DOHH2 (cell line): ENCODE results near the gene ZNF385C.

Experiments used
- H3F3A ChIP-seq: fragments of 200-600 bp; sonication (generic), shearing (Covaris generic); 2 replicates; pipeline ENCODE4 v1.6.0; 2016; ENCODE audit warnings: antibody characterized with exemption, mild to moderate bottlenecking; ENCODE audit not compliant: control insufficient read depth, insufficient read depth
- H3K27ac ChIP-seq: fragments of 200-600 bp; sonication (generic); 2 replicates; pipeline ENCODE4 v1.5.1; 2014; ENCODE audit warnings: low read depth, mild to moderate bottlenecking, low read length, moderate library complexity
- H3K27me3 ChIP-seq: fragments of 200-600 bp; sonication (generic); 2 replicates; pipeline ENCODE4 v1.6.1; 2014; ENCODE audit warnings: mild to moderate bottlenecking, low read length, mixed read lengths; ENCODE audit not compliant: control insufficient read depth
- H3K36me3 ChIP-seq: fragments of 200-600 bp; sonication (generic); 2 replicates; pipeline ENCODE4 v1.6.1; 2014; ENCODE audit warnings: mild to moderate bottlenecking, low read length, moderate library complexity, mixed read lengths; ENCODE audit not compliant: control insufficient read depth
- H3K4me1 ChIP-seq: fragments of 200-600 bp; sonication (generic); 2 replicates; pipeline ENCODE4 v1.6.1; 2014; ENCODE audit warnings: mild to moderate bottlenecking, low read length, mixed read lengths; ENCODE audit not compliant: control insufficient read depth
- H3K4me2 ChIP-seq: fragments of 200-600 bp; sonication (generic); 2 replicates; pipeline ENCODE4 v1.6.0; 2014; ENCODE audit warnings: mild to moderate bottlenecking, low read length, moderate library complexity
- H3K4me3 ChIP-seq: fragments of 200-600 bp; sonication (generic); 2 replicates; pipeline ENCODE4 v1.5.1; 2014; ENCODE audit warnings: mild to moderate bottlenecking, low read length, mixed read lengths
- H3K79me2 ChIP-seq: fragments of 200-600 bp; sonication (generic); 2 replicates; pipeline ENCODE4 v1.6.1; 2014; ENCODE audit warnings: mild to moderate bottlenecking, low read length, mixed read lengths; ENCODE audit not compliant: control insufficient read depth
- H3K9me2 ChIP-seq: fragments of 200-600 bp; sonication (generic); replicated peaks from 2 replicates; pipeline ENCODE4 v1.6.1; 2014; ENCODE audit warnings: mild to moderate bottlenecking, low read length, mixed read lengths; ENCODE audit not compliant: control insufficient read depth
- H3K9me3 ChIP-seq: fragments of 200-600 bp; sonication (generic); 2 replicates; pipeline ENCODE4 v1.6.1; 2014; ENCODE audit warnings: antibody characterized with exemption, low read length, mixed read lengths; ENCODE audit not compliant: control insufficient read depth, insufficient read depth
- H4K20me1 ChIP-seq: fragments of 200-600 bp; sonication (generic); 2 replicates; pipeline ENCODE4 v1.6.0; 2014; ENCODE audit warnings: low read depth, mild to moderate bottlenecking, antibody characterized with exemption, low read length, moderate library complexity; ENCODE audit not compliant: control insufficient read depth, insufficient read depth
- EZH2phosphoT487 ChIP-seq: fragments of 200-600 bp; sonication (generic); IDR thresholded peaks from 2 replicates; pipeline ENCODE4 v1.6.1; 2017; ENCODE audit warnings: borderline replicate concordance, mild to moderate bottlenecking, antibody characterized with exemption, low read length, moderate library complexity, mixed read lengths
- TF ChIP-seq, protein P1 (sequence below): fragments of 200-600 bp; sonication (generic); IDR thresholded peaks from one replicate; pipeline ENCODE4 v1.5.1; 2014; ENCODE audit warnings: antibody characterized with exemption, mild to moderate bottlenecking, low read depth, low read length; ENCODE audit not compliant: poor library complexity, severe bottlenecking

The ZNF385C gene

DNA sequence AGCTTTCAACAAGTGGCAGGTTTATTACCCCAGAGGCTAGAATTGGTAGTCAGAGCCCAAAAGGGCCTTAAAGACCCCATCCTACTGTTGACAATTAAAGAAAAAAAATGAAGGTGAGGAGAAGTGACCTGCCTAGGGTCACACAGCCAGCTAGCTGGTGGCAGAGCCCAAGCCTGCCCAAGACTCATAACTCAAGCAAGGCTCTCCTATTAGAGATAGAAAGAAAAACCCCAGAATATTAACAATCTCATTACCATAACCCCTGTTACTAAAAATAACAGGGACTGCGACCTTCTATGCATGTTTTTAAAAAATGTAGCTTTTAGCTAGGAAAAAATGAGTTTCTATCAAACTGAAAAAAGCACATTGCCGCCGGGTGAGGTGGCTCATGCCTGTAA, 38.4 kb upstream of the ZNF385C start:
- Histone ChIP-seq H3K4me3 (peak overlapping the region; percentile 30), H3K79me2 (peaks cover 91% of the 10 kb centered on the region), H3K4me1 (peaks cover 68% of the 10 kb centered on the region), H3K9me2 (no peaks in the 10 kb centered on the region), H3K27me3 (no peaks in the 10 kb centered on the region), H3K9me3 (no peaks in the 10 kb centered on the region), H3F3A (peaks cover 24% of the 10 kb centered on the region), H4K20me1 (peaks cover 28% of the 10 kb centered on the region), H3K4me2 (peak overlapping the region; percentile 56), H3K36me3 (peaks cover 45% of the 10 kb centered on the region), H3K27ac (peak overlapping the region; percentile 29)
- TF ChIP-seq, protein P1, sequence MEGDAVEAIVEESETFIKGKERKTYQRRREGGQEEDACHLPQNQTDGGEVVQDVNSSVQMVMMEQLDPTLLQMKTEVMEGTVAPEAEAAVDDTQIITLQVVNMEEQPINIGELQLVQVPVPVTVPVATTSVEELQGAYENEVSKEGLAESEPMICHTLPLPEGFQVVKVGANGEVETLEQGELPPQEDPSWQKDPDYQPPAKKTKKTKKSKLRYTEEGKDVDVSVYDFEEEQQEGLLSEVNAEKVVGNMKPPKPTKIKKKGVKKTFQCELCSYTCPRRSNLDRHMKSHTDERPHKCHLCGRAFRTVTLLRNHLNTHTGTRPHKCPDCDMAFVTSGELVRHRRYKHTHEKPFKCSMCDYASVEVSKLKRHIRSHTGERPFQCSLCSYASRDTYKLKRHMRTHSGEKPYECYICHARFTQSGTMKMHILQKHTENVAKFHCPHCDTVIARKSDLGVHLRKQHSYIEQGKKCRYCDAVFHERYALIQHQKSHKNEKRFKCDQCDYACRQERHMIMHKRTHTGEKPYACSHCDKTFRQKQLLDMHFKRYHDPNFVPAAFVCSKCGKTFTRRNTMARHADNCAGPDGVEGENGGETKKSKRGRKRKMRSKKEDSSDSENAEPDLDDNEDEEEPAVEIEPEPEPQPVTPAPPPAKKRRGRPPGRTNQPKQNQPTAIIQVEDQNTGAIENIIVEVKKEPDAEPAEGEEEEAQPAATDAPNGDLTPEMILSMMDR, result no peak
- TF ChIP-seq EZH2phosphoT487, result no peak

DNA sequence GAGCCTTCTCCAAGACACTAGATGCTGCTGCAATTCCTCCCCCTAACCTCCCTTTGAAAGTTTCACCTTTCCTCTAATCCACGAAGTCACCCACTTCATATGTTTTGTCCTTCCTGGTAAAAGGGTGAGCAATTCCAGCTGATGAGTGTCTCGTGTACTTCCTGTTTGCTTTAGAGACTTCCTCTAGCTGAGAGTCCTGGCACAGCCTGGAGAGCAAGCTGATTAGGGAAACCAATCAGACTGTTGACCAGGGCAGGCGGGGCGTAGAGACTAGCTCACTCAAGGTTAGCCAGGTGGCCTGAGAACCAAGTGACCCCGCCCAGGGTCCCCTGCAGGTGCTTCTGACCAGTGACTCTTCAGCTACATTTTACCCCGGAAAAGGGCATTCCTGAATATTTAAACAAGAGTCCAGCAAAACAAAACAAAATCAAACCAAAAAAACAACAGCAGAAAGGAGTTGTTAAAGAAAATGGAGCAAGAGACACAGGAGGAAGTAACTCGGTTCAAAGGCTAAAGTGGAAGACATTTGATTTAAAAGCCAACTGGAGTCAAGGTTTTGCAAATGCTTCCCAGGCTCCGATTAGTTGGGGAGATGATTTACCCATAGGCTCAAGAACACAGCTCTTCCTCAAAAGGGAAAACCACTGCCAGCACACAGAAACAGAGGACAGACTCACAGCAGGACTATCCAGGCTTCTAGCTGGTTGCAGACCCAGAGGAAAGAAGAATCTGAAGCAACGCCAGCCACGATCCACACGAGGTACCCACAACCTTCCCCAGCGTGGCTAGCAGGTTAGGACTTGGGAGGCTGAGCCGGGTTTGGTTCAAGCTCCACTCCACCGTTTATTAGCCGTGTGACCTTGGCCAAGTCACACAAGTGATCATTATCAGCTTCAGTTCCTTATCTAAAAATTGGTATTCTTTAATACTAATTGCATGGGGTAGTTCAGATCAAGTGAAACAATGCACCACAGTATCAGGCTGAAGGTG, 37.7 kb upstream of the ZNF385C start:
- Histone ChIP-seq H3F3A (peaks cover 24% of the 10 kb centered on the region), H3K27ac (peak overlapping the region; percentile 29), H3K4me1 (peaks cover 73% of the 10 kb centered on the region), H3K9me2 (no peaks in the 10 kb centered on the region), H4K20me1 (peaks cover 28% of the 10 kb centered on the region), H3K4me3 (peak overlapping the region; percentile 30), H3K9me3 (no peaks in the 10 kb centered on the region), H3K79me2 (peaks cover 91% of the 10 kb centered on the region), H3K36me3 (peaks cover 45% of the 10 kb centered on the region), H3K4me2 (peak overlapping the region; percentile 56), H3K27me3 (no peaks in the 10 kb centered on the region)
- TF ChIP-seq EZH2phosphoT487, result no peak
- TF ChIP-seq, protein P1, result no peak

DNA sequence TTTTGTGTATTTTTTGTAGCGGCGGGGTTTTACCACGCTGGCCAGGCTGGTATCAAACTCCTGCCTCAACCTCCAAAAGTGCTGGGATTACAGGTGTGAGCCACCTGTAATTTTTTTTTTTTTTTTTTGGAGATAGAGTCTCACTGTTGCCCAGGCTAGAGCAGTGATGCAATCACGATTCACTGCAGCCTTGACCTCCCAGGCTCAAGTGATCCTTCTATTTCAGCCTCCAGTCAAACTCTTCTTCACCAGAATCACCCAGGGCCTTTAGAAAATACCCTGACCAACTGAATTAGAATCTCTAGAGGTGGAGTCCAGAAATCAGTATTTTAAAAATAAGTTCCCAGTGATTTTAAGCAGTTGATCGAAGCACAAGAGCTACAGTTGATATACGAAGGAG, 36.9 kb upstream of the ZNF385C start:
- no peaks in the 10 kb centered on the region for H3K9me3 ChIP-seq
- H3K4me2 ChIP-seq, result peak overlapping the region; percentile 56
- TF ChIP-seq EZH2phosphoT487, result no peak
- TF ChIP-seq, protein P1, result no peak
- H3F3A ChIP-seq, result peaks cover 24% of the 10 kb centered on the region
- no peaks in the 10 kb centered on the region for H3K27me3 ChIP-seq
- H3K4me1 ChIP-seq, result peaks cover 73% of the 10 kb centered on the region
- H3K36me3 ChIP-seq, result peaks cover 51% of the 10 kb centered on the region
- peaks cover 89% of the 10 kb centered on the region for H3K79me2 ChIP-seq
- peaks cover 28% of the 10 kb centered on the region for H4K20me1 ChIP-seq
- H3K9me2 ChIP-seq, result no peaks in the 10 kb centered on the region
- H3K4me3 ChIP-seq, result no peak overlapping the region
- peak overlapping the region; percentile 29 for H3K27ac ChIP-seq
